Fibroblast of pulmonary artery (primary cell): ENCODE measurements around the gene TOPAZ1.

Experiments used
- DNase-seq: peaks from one replicate; pipeline ENCODE4 v3.0.0-alpha.2; 2010; ENCODE audit warnings: low read depth
- H3K4me3 ChIP-seq: replicated peaks from 2 replicates; pipeline ENCODE4 v1.5.1; 2011; ENCODE audit warnings: low read depth, mild to moderate bottlenecking, control low read depth, low read length, moderate library complexity
- TF ChIP-seq, protein P1 (sequence below): IDR thresholded peaks from 2 replicates; pipeline ENCODE4 v1.5.1; 2011; ENCODE audit warnings: mild to moderate bottlenecking, control low read depth, low read length, inconsistent platforms; ENCODE audit errors: missing control alignments

Gene TOPAZ1

GRCh38 chr3:44238889-44239288 is 2.8 kb upstream of the TOPAZ1 start:
- DNase-seq = no peak
- no peak overlapping the region for H3K4me3 ChIP-seq
- TF ChIP-seq, protein P1, sequence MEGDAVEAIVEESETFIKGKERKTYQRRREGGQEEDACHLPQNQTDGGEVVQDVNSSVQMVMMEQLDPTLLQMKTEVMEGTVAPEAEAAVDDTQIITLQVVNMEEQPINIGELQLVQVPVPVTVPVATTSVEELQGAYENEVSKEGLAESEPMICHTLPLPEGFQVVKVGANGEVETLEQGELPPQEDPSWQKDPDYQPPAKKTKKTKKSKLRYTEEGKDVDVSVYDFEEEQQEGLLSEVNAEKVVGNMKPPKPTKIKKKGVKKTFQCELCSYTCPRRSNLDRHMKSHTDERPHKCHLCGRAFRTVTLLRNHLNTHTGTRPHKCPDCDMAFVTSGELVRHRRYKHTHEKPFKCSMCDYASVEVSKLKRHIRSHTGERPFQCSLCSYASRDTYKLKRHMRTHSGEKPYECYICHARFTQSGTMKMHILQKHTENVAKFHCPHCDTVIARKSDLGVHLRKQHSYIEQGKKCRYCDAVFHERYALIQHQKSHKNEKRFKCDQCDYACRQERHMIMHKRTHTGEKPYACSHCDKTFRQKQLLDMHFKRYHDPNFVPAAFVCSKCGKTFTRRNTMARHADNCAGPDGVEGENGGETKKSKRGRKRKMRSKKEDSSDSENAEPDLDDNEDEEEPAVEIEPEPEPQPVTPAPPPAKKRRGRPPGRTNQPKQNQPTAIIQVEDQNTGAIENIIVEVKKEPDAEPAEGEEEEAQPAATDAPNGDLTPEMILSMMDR = no peak

GRCh38 chr3:44240061-44240460 is 1.6 kb upstream of the TOPAZ1 start:
- no peak for DNase-seq

GRCh38 chr3:44242721-44243120 is 1.0 kb downstream of the TOPAZ1 start:
- H3K4me3 ChIP-seq = no peak overlapping the region
- TF ChIP-seq, protein P1 = no peak
- no peak for DNase-seq

More at GRCh38 chr3:44240061-44240460, 1.6 kb upstream of the TOPAZ1 start:
- no peak overlapping the region for H3K4me3 ChIP-seq
- TF ChIP-seq, protein P1 = no peak

DNA sequence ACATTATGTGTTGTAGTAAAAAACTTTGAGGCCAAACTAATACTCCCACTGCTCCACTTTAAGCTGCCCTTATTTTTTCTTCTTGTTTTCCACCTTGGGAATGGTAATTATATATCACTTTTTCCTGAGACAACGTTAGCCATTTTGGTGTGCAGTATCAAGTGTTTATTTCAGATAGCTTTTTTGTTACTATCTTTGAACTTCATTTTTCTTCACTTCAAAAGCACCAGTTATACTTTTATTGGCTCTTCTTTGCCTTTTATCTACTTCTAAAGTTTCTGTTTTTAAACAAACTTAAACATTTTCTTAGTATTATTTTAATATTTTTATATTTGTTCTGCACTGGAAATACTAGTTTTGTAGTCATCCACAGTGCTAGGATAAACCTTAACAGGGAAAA is 6.5 kb downstream of the TOPAZ1 start:
- TF ChIP-seq, protein P1 = no peak
- no peak overlapping the region for H3K4me3 ChIP-seq
- DNase-seq = no peak

DNA sequence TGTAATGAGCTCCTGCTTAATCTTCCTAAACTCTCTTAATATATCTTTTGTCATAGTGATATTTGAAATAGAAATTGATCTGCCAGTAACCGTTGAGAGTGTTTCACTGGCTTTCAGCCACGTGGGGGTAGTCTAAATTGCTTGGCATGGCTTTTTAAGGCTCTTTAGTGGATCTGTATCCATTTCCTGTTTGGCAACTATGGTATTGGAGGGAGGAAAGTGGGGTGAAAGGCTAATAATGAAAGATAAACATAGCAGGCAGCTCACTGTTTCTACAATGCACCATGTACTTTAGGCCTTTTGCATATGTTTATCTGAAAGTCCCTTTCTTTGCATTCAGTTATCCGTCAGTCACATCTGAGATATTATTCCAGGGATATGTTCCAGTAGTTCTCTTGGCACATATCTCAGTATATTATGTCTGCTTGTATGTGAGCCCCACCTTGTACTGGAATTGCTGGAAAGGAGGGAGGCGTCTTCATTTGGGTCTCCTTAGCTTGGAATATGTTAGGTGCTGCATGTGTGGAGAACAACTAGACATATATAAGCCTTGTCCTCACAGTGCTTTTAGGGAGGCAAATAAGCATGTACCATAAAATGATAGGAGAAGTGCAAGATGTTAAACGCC is 10.8 kb downstream of the TOPAZ1 start:
- peak; percentile 13 for DNase-seq
- TF ChIP-seq, protein P1 = no peak
- H3K4me3 ChIP-seq = no peak overlapping the region

DNA sequence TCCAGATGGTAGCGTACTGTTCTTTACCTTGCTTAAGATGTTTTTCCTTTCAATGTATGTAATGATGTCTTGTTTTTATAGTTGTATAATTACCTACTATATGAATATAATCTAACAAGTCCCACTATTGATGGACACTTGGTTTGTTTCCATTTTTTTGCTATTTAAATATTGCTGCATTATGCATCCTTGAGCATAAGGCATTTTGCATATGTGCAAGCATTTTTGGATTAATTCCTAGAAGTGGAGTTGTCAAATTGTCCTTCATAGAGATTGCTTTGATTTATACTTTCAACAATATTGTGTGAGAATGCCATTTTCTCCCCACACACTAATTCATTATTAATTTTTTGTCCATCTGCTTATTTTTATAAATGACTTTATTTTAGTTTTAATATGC is 17.7 kb downstream of the TOPAZ1 start:
- TF ChIP-seq, protein P1 = no peak
- H3K4me3 ChIP-seq = no peak overlapping the region
- DNase-seq = no peak

DNA sequence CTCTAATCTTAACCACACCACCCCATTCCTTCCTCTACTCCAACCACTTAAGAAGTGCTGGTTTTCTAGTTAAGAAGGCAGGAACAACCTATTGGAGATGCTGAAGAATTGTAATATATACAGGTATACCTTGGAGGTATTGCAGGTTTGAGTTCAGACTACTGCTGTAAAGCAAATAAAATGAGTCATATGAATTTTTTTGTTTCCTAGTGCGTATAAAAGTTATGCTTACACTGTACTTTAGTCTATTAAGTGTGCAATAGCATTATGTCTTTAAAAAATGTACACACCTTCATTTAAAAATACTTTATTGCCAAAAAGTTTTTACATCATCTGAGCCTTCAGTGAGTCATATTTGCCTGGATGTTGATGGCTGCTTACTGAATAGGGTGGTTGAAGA is 22.5 kb downstream of the TOPAZ1 start:
- TF ChIP-seq, protein P1 = no peak
- H3K4me3 ChIP-seq = no peak overlapping the region
- no peak for DNase-seq
